ENCODE results near the gene APOM. TPM values are rescaled to one million over a fixed set of nuclear protein-coding genes. Genes with fewer than 3 reads are reported as not detected.

APOM gene
- total RNA-seq, 1 experiment from 2014 or later, result 2.5 TPM

- intact Hi-C loops (cut with micrococcal nuclease; ENCODE audit: unreplicated experiment), result loop anchor here (10.0 kb wide), 1 partner anchor 265 kb away; the partner anchor contains the start of genes NELFE and SKIC2
- POLR2A ChIA-PET (ENCODE audit: low non-redundant PET), result no interaction called here
Observed at GRCh38 chr6:31689249-31690110, 33.8 kb downstream of the APOM start.

GRCh38 chr6:31690231-31691077 is 34.8 kb downstream of the APOM start:
- H3K27ac ChIP-seq (ENCODE audit: low read depth, low read length, poor library complexity, severe bottlenecking), result no peak overlapping the region
- POLR2A ChIA-PET (ENCODE audit: low non-redundant PET), result no interaction called here

More at GRCh38 chr6:31689249-31690110, 33.8 kb downstream of the APOM start:
- DNase-seq (ENCODE audit: low spot score), result no peak
- BruUV-seq (replicated peaks), result no TSS peak
- Histone ChIP-seq H3K4me3 (ENCODE audit: low read depth, low read length, poor library complexity, severe bottlenecking) (no peak overlapping the region), H3K36me3 (ENCODE audit: insufficient read depth, low read length, poor library complexity, severe bottlenecking) (peaks cover 23% of the 10 kb centered on the region), H3K4me1 (ENCODE audit: insufficient read depth, low read length, poor library complexity, severe bottlenecking) (no peaks in the 10 kb centered on the region), H3K9me3 (ENCODE audit: low read depth, low read length, poor library complexity, severe bottlenecking) (no peaks in the 10 kb centered on the region), H3K27ac (ENCODE audit: low read depth, low read length, poor library complexity, severe bottlenecking) (no peak overlapping the region), H3K27me3 (replicated peaks; ENCODE audit: insufficient read depth, low read depth, low read length, poor library complexity) (no peaks in the 10 kb centered on the region)
- CTCF ChIA-PET, result no interaction called here
- TF ChIP-seq CTCF (conservative IDR thresholded peaks at IDR 0.05; ENCODE audit: low read depth, low read length), result peak; percentile 58
- no peak for TF ChIP-seq EZH2 (IDR thresholded peaks at IDR 0.05; ENCODE audit: borderline replicate concordance, low read depth, low read length, poor library complexity, severe bottlenecking)

More at GRCh38 chr6:31690231-31691077, 34.8 kb downstream of the APOM start:
- H3K36me3 ChIP-seq (ENCODE audit: insufficient read depth, low read length, poor library complexity, severe bottlenecking), result peaks cover 30% of the 10 kb centered on the region
- TF ChIP-seq CTCF (conservative IDR thresholded peaks at IDR 0.05; ENCODE audit: low read depth, low read length) (no peak), EZH2 (IDR thresholded peaks at IDR 0.05; ENCODE audit: borderline replicate concordance, low read depth, low read length, poor library complexity, severe bottlenecking) (no peak)
- H3K4me1 ChIP-seq (ENCODE audit: insufficient read depth, low read length, poor library complexity, severe bottlenecking), result no peaks in the 10 kb centered on the region
- no peak overlapping the region for H3K4me3 ChIP-seq (ENCODE audit: low read depth, low read length, poor library complexity, severe bottlenecking)
- intact Hi-C loops (cut with micrococcal nuclease; ENCODE audit: unreplicated experiment), result no loop called here
- H3K27me3 ChIP-seq (replicated peaks; ENCODE audit: insufficient read depth, low read depth, low read length, poor library complexity), result no peaks in the 10 kb centered on the region
- CTCF ChIA-PET, result interaction anchor here (0.6 kb wide), 1 partner anchor 39 kb away, joined by 3 read pairs; no protein-coding TSS in a partner anchor
- no peak for DNase-seq (ENCODE audit: low spot score)
- H3K9me3 ChIP-seq (ENCODE audit: low read depth, low read length, poor library complexity, severe bottlenecking), result no peaks in the 10 kb centered on the region
- no TSS peak for BruUV-seq (replicated peaks)

All from A673 (cell line).